NCI-H187 (cell line): ENCODE results near the gene UBP1.
"Not testable (repeated sequence)": the region's sequence is repeated elsewhere in the genome, so short reads cannot be mapped to it uniquely, and the experiment has no call there.

ENCODE experiments used
- DNase-seq, 2 experiments: peaks; one replicate each; lab custom pipeline; 2025; lab: John Stamatoyannopoulos, UW

UBP1 gene

DNA sequence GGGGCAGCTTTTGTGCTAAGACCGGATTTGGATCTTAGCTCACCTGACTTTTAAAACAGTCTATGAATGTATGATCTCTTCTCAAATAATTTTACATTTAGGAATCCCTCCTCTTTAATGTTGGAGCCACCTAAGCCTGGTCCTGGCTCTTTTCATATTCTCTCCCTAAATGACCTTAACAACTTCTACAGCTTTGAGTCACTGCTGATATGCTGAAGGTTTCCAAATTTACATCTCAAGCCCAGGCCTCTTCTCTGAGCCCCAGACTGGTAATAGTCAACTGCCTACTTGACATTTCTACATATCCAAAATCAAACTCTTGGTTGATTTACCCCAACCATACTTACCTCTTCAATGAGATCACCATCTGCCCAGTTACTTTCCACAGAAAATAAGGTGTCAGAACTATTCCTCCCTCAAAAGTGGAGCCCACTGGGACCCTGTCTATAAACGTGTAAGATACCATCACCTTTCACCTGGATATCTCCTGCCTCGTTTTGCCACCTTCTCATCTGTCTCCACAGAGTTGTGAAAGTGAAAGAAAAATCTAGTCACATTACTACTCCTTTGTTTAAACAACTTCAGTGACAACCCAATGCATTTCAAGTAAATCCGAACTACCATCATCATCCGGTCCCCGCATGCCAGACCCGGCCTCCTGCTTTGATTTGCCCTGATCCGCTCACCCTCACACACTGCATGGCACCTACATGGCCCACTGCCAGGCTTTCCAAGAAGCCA lies 48.8 kb downstream of the UBP1 start:
- DNase-seq = no peak

DNA sequence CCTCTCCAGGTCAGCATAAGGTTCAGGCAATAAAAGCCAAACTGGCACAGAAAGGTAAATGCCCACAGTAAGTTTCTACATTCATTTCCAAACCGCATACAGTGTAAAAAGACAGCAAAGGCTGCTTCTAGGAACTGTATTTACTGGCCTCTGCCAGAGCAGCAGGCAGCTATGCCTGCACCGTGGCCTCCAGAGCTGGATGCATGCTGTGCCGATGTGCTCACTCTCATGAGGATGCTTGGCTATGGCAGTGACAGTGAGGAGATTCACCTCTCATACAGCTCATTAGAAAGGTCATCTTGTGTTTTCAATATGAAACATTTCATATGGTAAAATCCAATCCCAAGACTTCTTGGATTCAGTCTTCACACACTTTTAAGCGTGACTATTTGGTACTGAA lies 50.3 kb downstream of the UBP1 start:
- no peak for DNase-seq

DNA sequence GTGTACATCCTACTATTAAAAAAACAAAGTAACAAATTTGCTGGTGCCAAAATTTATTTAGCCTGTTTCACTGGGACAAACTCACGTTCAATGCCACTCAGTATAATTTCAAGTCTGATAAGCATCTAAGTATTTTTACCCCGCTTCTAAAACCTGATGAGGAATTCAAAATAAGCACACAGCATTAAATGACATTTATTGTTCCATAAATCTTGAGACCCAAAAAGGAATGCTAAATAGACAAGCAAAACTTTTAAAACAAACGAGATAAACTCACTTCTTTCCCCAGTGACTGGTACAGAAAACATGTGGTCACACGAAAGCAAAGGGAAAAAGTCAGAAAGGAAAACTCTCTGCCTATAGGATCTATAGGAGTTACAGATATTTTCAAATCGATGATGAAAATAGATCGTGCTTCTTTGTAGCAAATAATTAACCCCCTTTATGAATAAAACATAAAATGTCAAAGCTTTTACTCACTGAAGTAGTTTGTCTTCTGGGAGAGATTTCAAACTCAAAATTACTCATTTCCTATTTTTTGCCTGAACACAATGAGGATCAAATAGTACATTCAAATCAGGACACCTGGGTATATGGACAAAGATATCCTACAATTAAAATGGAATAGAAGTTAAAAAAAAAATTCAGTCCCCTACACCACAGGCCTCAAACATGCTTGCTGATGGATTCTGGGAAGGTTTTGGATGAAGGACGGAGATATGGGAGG lies 51.7 kb downstream of the UBP1 start:
- DNase-seq = no peak

DNA sequence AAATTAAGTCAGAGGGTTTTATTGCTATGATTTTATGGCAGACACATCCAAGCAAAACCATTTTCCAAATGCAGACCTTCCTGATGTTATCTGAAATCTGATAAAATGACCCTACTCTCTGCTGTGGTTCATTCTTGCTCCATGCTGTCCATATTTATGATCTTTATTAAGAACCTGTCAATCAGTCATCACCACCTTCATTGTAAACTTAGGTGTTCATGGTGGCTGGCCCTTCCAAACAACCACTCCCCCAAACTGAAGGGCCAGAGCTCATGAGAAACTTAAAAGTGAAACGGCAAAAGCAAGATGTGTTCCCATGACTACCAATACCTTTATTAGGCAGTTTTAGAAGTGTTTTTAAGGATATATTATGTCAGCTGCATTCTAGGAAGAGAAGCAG lies 53.6 kb downstream of the UBP1 start:
- DNase-seq = no peak

DNA sequence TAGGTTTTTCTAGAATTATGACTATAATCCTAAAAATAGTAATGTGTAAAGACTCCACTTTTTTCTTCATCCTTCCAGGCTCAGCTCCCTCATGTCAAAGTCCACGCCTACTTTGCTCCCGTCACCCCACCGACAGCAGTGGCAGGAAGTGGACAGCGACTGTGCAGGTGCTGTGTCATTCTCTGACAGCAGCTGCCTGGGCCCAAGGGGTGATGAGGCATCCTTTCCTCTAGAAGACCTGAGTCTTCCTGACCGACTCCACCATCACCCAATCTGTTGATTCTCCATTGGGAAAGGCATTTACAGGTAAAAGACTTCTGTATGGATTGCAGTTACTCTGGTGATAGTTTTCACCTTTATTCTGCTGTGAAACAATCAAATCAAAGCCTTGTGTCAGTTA lies 54.8 kb downstream of the UBP1 start:
- no peak for DNase-seq

DNA sequence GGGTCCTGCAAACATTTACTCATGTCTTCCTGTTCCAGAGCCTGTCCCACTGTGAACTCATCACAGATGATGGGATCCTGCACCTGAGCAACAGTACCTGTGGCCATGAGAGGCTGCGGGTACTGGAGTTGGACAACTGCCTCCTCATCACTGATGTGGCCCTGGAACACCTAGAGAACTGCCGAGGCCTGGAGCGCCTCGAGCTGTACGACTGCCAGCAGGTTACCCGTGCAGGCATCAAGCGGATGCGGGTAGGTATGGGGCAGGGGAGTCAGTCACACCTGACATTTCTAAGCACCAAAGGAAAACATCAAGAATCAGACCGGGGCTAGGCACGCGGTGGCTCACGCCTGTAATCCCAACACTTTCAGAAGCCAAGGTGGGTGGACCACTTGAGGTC lies 56.3 kb downstream of the UBP1 start:
- DNase-seq = no peak

DNA sequence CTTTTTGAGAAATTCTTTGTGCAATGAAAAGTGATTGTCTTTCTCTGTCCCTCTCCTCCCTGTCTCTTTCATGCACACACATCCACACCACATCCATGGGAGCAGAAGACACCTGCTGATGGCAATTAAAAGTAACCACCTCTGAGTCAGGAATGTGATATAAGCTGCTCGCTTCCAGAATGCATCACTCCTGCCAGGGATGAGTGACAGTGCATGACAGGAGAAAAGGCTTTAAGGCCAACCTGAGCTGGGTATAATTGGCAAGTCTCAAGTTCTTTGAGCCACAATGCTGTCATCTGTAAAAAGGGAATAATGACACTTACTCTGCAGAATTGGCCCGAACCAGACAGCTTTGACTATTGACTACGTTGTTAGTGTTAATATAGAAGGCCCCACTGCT lies 59.6 kb downstream of the UBP1 start:
- no peak for DNase-seq

DNA sequence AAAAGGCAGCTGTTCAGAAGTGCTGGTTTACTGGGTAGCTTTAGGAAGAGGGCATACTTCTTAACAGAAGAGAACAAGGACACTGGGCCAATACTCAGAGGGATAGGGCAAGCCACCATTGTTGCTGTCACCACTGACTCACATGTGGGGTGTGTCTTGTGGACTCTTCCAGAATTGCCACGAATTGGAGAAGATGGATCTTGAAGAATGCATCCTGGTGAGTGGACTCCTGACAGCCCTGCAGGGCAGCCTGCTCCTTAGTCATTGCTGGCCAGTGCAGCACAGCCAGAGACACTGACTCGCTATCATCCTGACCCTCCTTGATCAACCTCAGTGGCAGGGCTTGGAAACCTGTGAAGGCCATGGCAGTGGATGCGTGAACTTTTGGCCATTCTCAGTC lies 62.3 kb downstream of the UBP1 start:
- no peak for DNase-seq

DNA sequence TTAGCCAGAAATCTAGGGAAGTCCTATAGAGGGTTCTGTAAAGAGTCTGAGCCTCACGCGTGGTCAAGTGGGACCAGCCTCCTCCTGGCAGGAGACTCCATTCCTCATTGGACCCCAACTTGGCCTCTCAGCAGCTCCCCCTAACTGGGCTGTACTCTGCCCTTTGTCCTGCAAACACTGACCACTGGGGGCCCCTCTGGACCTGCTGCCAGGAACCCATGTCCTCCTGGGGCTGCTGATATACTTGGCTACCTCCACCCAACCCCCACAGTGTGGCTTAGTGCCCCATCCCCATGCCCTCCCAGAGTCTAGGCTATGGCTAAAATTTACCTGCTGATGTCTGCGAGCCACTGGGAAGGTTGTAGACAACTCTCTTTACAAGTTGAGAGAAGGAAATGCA lies 62.7 kb downstream of the UBP1 start:
- DNase-seq = no peak

DNA sequence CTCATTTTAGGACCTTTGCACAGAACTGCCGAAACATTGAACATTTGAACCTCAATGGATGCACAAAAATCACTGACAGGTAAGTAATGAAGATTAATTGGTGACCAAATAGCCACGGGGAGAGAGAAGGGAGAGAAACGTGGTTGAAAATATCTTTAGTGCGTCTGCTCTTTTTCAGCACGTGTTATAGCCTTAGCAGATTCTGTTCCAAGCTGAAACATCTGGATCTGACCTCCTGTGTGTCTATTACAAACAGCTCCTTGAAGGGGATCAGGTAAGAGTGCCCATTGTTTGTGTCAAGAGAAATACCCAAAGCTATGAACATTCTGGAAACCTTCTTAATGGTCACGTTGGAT lies 67.1 kb downstream of the UBP1 start:
- no peak for DNase-seq

DNA sequence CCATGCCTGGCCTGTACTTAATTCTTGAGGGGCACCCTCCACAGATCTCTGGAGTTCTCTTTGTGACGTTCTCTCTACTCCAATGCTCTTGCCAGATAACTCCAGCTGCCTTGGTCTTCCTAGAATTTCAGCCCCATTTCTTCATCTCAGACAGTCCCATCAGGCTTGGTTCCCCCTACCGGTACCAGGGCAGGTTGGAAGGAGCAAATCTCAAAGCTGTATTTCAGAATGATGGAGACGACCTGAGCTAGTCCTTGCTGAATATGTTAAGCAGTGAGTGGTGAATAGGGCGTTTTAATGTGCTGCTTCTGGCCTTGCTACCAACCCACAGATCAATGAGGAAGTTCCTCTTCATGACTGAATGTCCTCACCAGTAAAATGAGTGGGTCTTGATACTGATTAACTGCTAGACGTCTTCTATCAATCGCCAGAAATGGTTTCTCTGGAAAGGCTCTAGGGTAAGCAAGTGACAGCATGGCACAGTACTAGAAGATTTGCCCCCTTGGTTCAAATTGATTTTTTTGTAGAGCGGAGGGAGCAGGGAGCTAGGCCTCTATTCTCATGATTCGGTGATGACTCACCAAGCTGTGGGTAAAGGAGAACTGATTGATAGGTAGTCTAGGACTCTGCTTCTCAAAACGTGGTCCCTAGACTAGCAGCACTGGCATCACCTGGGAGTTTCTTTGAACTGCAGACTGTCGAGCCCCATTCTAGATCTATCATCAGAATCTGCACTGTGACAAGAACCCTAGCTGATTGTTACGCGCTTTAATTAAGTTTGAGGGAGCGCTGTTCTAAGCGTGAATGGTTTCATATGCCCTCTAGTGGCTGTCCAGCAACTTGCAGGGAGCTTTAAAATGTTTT lies 67.8 kb downstream of the UBP1 start:
- DNase-seq = no peak

DNA sequence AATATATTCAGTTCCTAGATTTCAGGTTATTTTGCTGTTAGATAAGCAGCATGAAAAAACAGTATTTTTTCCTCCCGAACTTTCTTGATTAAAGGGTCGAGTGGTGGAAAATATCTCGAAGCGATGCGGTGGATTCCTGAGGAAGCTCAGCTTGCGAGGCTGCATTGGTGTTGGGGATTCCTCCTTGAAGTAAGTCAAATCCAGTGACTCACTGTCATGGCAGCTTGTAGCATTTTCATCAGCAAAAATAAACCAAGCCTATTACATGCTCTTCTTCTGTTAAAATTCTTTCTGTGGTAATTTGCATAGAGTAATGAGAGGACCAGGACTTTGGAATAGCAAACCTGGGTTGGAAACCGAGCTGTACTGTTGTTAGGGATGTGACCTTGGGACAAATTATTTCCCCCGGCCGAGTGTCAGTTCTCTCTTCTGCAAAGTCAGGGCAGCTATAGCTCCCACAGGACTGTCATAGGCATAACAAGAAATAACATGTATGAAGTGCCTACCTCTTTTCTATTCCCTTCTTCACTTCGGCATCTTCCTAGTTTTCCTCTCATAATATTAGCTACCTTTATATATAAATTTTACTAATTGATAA lies 75.6 kb downstream of the UBP1 start:
- no peak for DNase-seq

DNA sequence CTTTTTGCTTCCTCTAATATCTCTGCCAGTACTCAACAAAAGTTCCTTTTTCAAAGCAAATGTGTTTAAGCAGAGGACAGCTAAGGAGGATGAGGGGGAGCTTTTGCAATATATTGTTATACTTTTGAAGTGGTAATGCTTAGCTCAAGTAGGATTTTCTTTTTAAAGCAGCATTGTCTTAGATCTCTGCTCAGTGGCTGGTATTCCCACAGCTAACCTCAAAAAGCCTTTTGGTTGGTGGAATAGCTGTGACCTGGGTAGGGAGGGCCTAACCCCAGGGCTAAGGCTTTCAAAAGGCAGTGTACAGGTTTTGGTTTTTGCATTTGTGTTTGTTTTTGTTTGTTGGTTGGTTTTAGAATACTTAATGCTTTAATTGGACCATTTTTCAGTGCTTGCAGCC lies 76.1 kb downstream of the UBP1 start:
- no peak for DNase-seq

DNA sequence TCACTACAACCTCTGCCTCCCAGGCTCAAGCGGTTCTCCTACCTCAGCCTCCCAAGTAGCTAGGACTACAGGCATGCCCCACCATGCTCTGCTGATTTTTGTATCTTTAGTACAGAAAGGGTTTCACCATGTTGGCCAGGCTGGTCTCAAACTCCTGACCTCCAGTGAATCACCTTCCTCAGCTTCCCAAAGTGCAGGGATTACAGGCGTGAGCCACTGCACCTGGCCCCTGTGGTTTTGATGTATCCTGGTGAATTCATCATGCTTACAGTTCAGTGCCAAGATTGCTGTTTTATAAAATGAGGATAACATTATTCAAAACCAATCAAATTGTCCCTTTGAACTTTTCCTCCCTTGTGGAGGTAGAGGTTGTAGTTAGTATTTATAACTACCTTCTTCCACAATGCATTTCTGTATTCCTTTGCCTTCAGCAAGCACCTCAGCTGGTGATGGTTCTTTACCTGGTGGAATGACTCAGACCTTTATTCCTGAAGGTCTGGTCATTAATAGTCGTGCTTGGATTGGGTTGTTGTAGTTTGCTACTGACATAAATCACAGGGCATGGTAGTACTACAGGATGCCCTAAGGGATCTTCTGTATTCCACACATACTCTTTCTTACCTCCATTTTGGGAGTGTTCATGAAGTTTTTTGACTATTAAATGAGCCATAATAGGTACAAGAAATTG lies 76.9 kb downstream of the UBP1 start:
- DNase-seq = no peak

DNA sequence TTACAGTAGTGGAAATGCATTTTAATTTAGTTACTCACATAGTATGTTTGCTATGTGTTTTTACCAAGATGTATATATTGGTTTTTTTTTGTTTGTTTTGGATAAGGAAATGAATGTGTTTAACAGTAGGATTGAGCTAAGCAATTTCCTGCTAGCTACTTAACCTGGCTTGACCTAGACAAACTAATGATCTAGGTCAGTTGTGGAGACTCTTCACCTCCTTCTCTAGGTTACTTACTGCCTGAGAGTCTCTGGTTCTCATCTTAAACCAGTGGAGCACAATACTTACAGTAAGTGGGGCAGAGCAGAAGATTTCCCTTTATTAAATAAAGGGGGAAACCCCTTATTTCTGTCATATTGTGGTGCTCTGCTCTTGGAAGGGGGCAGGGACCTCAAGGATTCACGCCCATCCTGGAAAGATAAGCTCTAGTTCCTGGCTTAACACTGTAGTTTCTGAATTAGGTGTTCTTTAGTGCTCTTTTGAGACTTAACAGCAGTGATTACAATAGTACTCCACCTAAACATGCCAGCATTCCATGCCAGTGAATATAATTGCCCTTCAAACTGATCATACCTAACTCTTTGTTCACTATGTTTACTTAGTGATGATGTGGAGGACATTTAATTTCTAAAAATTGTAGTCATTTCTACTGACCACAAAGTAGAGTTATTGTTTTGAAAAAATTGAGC lies 79.9 kb downstream of the UBP1 start:
- no peak for DNase-seq

DNA sequence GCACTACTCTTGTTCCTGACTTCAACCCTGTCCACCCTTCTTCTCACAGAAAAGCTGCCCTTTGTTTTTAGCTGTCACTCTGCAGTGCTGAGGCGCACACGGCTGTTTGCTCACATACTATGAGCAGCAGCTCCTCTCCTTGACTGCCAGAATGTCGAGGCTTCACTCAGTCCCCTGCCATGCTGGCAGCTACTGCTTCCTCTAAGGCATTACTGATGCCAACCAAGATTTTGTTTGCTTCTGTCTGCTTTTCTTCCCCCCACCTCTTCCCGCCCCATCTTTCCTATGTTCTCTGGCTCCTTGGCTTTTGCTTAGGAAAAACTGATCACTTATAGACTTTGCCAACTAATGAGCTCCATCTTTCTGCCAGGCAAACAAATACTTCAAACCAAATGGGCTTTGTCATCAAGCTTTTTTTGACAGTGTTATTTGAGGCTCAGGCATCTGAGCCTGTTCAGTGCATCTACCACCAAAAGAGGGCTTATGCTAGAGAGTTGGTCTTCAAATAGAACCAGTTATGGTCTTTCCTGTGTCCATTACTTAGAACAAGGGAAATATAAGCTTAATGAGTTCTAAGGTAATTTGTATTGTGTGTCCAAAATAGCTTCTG lies 81.9 kb downstream of the UBP1 start:
- no peak for DNase-seq

DNA sequence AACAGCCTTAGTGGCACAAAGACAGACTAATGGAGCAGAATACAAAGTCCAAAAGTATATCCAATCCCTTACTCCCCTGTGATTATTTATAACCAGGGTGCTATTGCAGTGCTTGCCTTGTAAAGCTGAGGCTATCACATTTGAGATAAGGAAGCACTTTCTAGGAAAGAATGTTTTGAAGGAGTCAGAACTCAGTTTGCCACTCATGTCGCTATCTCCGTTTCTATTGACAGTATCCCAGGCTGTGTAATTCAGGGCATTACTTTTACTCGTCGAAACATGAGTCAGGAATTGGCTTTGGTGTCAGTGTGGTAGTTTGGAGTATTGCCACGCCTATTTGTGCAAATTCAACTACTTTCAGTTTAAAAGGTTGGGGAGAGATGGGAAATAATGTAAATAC lies 84.6 kb downstream of the UBP1 start:
- no peak for DNase-seq

DNA sequence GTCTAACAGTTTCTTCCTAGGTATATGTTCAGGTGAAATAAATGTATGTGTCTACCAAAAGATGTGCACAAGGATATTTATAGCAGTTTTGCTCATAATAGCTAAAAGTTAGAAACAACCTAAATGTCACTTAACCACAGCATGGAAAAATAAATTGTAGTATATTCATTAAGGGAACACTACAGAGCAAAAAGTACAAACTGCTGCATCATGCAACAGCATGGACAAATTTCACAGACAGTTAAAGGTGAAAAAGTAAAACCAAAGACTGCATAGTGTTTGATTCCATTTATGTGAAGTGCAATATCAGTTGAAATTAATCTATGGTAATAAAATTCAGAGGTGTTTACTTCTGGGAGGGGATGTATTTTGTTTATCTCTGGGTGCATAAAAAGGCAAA lies 100.4 kb downstream of the UBP1 start:
- DNase-seq = no peak

DNA sequence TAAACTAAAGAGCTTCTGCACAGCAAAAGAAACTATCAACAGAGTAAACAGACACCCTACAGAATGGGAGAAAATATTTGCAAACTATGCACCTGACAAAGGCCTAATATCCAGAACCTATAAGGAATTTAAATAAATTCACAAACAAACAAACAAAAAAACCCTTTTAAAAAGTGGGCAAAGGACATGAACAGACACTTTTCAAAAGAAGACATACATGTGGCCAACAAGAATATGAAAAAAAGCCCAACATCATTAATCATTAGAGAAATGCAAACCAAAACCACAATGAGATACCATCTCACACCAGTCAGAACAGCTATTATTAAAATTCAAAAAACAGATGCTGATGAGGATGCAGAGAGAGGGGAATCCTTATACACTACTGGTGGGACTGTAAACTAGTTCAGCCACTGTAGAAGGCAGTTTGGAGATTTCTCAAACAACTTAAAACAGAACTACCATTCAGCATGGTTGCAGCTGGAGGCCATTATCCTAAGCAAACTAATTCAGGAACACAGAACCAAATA lies 101.2 kb downstream of the UBP1 start:
- not testable (repeated sequence) for DNase-seq
